Iris pigment epithelial cell (primary cell): ENCODE data around the gene FILIP1L.
A peak's percentile ranks its signal among the peaks of the same experiment; 100 is the strongest.
"Not testable (repeated sequence)": the region's sequence is repeated elsewhere in the genome, so short reads cannot be mapped to it uniquely, and the experiment has no call there.

Experiments used
- DNase-seq: peaks from one replicate; pipeline ENCODE4 v3.0.0-alpha.2; 2011; ENCODE audit warnings: low read depth

FILIP1L gene

DNA sequence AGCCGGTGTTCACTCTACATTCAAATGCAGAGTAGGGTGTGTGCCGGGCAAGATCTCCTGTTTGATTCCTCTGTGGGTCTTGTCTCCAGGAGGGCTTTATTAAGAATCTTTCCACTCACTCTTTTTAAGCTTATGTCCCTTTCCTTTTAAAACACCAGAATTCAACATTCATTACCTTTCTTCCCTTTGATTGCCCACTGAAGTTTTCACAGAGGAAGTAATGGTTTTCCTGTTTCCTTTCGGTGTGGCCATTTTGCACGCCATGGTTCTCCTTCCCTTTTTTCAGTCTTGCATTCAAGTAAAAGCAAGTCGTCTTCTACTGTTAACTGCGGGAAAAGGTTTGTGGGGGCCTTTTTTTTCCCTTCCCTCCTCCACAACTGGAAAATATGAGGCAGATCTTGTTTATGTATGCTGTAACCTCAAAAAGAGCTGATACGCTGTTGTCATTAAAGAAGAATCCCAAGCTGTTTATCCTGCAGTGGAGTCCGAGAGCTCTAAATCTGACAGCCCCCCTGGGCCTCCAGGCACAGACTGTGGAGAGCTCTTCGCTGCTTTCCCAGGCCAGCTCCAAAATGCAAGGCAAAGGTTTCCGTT is 40.5 kb downstream of the FILIP1L start:
- peak; percentile 97 for DNase-seq

DNA sequence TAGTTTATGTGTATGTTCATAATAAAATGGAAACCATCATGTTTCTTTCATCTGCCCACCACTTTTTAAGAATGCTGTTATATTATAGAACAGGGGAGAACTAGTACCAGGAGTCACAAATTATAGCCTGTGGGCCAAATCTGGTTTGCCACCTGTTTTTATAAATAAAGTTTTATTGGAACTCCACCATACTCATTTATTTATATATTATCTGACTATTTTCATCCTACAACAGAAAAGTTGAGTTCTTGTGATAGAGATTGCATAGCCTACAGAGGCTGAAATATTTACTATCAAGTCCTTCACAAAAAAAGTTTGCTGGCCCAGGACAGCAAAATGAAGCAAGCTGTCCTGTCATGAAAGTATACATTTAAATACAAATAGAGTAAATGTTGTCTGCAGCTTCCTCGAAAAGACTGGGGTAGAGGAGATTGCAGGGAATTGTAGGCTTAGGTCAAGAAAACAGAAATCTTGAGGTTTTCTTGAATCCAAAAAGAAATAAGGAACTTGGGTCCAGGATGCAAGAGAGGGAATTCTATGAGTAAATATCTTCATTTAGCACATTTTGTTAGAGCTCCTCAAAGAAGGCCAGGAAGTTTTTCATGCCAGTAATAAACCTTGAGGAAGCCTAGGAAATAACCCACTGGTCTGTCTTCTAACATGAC is 41.1 kb downstream of the FILIP1L start:
- no peak for DNase-seq

- peak; percentile 61 for DNase-seq
Measured at GRCh38 chr3:100072326-100073048, 41.8 kb downstream of the FILIP1L start.

DNA sequence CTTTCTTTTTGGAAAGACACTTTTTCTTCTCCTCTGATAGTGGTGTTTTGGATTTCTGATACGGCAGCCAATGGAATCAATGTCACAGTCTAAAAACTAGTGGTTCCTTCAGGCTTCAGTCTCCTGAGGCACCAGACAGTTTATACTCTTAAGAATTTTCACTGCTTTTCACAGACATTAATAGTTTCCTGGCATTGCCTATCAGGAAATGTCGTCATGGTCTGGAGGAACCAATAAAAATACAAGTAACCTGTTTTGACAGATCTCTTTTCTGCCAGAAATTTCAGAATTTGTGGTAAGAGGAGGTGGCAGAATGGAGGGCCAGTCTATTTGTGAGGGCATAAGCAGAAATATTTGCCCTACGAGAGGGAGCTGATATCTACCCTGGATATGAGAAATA is 44.8 kb downstream of the FILIP1L start:
- no peak for DNase-seq

DNA sequence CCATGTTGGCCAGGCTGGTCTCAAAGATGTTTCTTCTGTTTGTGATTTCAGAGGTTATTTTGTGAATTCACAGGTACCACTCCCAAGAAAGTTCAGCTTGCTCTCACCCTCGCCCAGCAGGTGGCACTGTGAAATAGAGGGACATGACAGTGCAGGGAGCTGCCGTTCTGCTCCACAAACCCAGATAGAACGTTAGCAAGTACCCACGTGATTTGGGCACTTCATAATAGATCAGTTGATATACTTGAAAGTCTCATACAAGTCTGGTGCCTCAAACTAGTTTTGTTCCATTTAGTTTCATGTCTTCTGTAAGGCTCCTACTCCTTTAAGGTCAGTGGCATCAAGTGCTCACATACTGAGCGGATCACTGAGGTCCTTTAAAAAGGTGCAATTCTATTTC is 45.5 kb downstream of the FILIP1L start:
- peak; percentile 90 for DNase-seq

GRCh38 chr3:100067589-100067988 is 46.7 kb downstream of the FILIP1L start:
- DNase-seq, result no peak

DNA sequence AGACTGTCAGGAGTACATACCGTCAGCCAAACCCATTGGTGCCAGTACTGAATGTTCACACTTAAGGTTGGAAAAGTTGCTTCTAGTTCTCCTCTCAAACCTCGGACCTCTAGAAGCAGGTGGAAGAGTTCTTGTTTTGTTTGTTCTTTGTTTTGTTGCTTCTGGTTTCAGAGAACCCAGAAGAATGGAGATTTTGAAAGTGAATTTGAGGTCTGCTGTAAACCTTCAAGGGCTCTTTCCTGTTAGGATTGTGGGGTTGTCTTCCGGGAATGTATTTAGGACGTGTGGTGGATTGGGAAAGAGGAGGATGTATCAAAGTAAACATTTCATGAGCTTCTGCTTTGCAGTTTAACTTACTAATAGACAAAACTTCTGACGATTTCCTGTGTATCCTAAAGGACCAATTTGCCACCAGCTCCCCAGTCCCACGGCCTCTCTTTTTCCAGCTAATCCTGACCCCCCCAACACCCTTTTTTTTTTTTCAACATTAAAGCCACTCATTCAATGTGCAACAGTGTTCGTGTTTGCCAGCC is 50.3 kb downstream of the FILIP1L start:
- DNase-seq, result peak; percentile 85

DNA sequence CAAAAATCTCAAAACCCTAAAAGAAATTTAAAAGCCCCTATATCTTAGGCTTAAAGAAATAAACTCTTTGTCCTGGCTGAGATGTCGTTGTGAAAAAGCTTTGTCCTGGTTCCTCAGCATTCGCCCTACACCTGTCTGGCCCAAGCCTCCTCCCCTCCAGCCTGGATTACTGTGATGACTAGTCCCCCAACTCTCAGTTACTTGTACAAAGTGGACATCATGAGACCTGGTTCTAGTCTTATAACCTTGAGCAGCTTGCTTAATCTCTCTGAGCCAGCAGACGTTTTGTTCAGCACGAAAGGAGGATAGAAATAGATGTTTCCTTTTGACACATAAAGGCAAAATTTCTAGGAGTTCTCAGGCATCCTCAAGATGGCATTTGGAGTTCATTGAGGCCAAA is 51.6 kb downstream of the FILIP1L start:
- DNase-seq, result no peak

DNA sequence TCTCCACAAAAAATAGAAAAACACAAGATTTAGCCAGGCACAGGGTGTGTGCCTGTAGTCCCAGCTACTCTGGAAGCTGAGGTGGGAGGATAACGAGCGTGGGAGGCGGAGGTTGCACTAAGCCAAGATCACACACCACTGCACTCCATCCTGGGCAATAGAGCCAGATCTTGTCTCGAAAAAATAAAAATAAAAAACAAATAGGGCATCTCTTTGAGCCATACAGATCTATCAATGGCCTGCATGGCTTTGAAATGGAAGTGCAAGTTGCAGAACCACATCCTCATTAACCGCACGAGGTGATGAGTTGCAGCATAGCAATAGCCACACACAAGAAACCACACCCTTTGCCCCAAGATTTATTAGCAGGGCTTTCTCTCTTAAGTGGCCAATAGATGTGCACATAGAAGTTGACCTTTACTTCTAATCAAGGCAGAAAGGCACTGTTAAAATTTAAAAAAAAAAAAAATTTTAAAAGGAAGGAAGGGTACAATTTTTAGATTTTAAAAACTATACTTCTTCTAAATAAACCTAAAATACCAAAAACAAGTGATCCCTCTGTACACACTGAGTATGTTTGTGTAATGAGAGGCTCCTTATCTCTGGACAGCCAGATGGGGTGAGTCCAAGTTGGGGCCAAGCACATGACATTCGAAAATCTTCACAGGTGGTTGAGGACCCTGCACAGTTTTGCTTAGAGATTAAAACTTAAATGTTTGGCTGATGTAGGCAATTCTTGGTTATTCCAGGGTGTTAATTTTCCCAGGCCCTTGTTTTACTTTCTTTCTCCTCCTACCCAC is 53.4 kb downstream of the FILIP1L start:
- DNase-seq, result no peak

DNA sequence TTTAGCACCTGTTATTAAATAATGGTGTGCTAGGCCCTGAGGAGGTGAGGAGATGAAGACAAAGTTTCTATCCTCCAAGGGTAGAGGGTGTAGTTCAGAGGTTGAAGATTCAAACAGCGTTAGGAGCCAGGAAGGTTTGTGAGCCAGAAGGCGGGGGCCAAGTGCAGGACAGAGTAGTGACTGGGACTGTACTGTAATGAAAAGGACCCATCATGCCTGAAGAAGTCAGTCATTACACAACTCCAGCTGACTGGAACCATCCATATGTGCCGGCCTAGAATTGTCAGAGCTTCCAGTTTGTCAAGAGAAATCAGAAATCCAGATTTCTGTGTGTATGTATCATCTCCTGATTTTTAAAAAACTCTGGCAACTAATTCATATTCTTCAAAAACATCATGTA is 54.8 kb downstream of the FILIP1L start:
- DNase-seq, result no peak

DNA sequence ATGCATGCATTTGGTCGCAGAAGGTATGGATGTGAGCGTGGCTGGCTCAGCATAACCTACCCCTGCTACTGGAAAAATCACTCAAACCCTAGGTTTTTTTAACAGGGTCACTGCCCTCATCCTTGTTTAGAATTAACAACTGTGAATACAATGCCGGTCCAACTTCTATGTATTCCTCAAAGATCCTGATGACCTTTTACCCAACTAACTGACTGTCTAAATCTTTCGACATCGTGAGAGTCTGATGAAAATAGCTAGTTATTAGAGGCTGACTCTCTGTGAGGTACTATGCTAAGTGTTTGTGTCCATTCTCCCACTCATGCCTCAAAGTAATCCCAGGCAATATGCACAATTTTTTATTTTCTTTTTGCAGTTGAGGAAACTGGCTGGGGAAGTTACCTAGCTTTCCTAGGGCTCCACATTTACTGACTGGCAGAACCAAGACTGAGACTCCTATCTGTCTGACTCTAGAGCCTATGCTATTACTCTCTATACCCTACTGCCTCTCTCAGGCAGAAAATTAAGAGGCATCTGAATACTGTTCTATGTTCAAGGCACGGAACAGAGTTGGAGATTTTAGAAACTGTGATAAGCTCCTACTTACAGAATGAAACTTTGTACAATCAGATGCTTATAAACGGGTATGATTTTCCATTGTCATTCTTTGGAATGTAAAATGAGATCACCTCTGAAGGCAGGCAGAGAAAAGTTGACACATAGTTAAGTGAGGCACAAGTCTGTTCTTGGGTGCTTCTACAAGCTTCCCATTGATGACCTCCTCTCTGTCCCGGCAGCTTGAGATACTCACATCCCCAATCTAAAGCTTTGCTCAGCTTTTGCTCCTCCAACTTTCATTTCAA is 56.4 kb downstream of the FILIP1L start:
- DNase-seq, result peak; percentile 41

- DNase-seq, result no peak
Measured at GRCh38 chr3:100053951-100054620, 60.2 kb downstream of the FILIP1L start.

- DNase-seq, result not testable (repeated sequence)
Measured at GRCh38 chr3:100051513-100051912, 62.8 kb downstream of the FILIP1L start.

GRCh38 chr3:100048248-100048647 is 66.1 kb downstream of the FILIP1L start:
- no peak for DNase-seq

- DNase-seq, result peak; percentile 98
Measured at GRCh38 chr3:100047455-100048141, 66.7 kb downstream of the FILIP1L start.

DNA sequence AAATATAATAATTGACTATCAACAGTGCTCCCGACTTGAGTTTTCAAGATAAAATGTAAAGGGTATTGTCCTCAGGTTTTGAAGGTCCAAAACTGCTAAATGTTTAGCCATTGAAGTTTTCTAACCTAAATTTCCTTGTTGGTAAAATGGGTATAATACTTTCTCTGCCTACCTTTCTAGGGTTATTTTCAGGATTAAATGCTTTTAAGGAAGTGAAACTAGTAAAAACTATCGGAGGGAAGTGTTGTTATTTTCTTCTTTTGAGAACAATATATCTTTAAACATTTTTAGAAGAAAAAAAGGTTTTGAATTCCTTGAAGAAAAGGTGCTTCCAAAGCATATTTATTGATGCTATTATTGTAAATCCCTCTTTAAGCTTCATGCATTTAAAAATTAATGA is 67.3 kb downstream of the FILIP1L start:
- no peak for DNase-seq

DNA sequence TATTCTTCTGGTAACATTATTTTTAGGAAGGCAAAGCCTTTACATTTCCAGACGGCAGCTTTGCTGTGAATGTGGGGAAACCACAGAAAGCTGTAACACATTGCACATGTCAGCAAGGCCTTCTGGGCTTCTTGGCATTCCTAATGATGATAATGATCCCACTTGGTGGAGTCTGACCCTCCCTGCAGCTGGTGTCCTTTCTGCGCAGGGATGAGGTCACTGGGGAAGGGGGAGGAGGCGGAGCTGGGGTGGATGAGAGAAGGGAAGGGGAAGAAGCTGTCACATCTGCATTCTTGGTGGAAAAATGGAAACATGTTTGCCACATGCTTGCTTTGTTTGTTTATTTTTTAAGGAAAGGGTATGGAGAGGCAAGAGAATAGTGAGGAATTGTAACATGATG is 68.6 kb downstream of the FILIP1L start:
- DNase-seq, result peak; percentile 99

- no peak for DNase-seq
Measured at GRCh38 chr3:100044369-100044768, 69.9 kb downstream of the FILIP1L start.

DNA sequence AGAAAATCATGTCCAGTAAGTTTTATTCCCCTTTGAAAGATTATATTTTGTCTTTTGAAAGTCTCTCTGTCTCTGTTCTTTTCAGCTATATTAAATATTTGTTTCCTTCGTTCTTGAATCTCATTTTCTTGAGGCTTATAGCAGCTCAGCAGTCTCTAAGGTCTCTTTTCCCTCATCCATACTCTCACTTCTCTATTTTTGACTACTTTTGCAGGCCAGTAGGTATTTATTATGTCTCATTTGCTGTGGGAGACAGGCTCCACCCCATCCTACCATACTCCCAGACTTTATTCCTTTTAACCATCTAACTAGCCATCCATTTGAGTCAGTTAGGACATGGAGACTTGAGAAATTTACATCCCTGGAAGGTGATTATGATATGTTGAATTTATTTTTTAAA is 71.0 kb downstream of the FILIP1L start:
- DNase-seq, result no peak
